ENCODE results near the gene WASF2. TPM values are rescaled to one million over a fixed set of nuclear protein-coding genes. Genes with fewer than 3 reads are reported as not detected.

Gene WASF2
- total RNA-seq, 1 experiment from 2014 or later: 104 TPM

- no peak for TF ChIP-seq ATF2 (CRISPR knock-in tag; IDR thresholded peaks at IDR 0.05; ENCODE audit: borderline replicate concordance, low read depth)
- no peak for TF ChIP-seq RORB (CRISPR knock-in tag; IDR thresholded peaks at IDR 0.05)
- TF ChIP-seq EMX1 (CRISPR knock-in tag; IDR thresholded peaks at IDR 0.05): no peak
Measured at GRCh38 chr1:27481994-27482620, 7.9 kb downstream of the WASF2 start (continued).

- no peak for TF ChIP-seq ZNF396 (CRISPR knock-in tag; IDR thresholded peaks at IDR 0.05; ENCODE audit: borderline replicate concordance)
- no peak for TF ChIP-seq STAT6 (CRISPR knock-in tag; conservative IDR thresholded peaks at IDR 0.05; ENCODE audit: low read depth)
- TF ChIP-seq CDX4 (CRISPR knock-in tag; IDR thresholded peaks at IDR 0.05; ENCODE audit: borderline replicate concordance): no peak
- no peak for TF ChIP-seq IRF1 (CRISPR knock-in tag; IDR thresholded peaks at IDR 0.05)
- TF ChIP-seq ATF1 (CRISPR knock-in tag; IDR thresholded peaks at IDR 0.05): no peak
- TF ChIP-seq MLX (CRISPR knock-in tag; IDR thresholded peaks at IDR 0.05): no peak
- no peak for TF ChIP-seq ATF3 (CRISPR knock-in tag; conservative IDR thresholded peaks at IDR 0.05)
- TF ChIP-seq ARID4B (CRISPR knock-in tag; IDR thresholded peaks at IDR 0.05; ENCODE audit: borderline replicate concordance): no peak
- TF ChIP-seq MAX (CRISPR knock-in tag; IDR thresholded peaks at IDR 0.05): no peak
- ATAC-seq (no peak), DNase-seq (ENCODE audit: low spot score) (no peak)
- no peak overlapping the region for H3K4me3 Mint-ChIP-seq
- CTCF ChIA-PET: interaction anchor here (0.6 kb wide), 2 partner anchors 61 to 179 kb away, joined by 3 to 4 read pairs; no protein-coding TSS in a partner anchor
- H3K4me1 Mint-ChIP-seq: peaks cover 48% of the 10 kb centered on the region
- peak overlapping the region; percentile 94 for H3K27ac Mint-ChIP-seq
- POLR2A ChIA-PET: no interaction called here
- no peaks in the 10 kb centered on the region for H3K9me3 Mint-ChIP-seq
- H3K36me3 Mint-ChIP-seq: peaks cover 2% of the 10 kb centered on the region; the same call in 1 of the 2 replicates
- no peaks in the 10 kb centered on the region for H3K27me3 Mint-ChIP-seq (ENCODE audit: low read depth)
Measured at GRCh38 chr1:27478098-27478497, 11.9 kb downstream of the WASF2 start.

Measured in WTC11 (cell line).